ENCODE measurements around the gene FRAT1. TPM values are rescaled to one million over a fixed set of nuclear protein-coding genes. Genes with fewer than 3 reads are reported as not detected.
"Not testable (repeated sequence)": the region's sequence is repeated elsewhere in the genome, so short reads cannot be mapped to it uniquely, and the experiment has no call there.

FRAT1 gene
- total RNA-seq, 6 experiments from 2014 or later = 0.82 to 1.3 (median 1.1) TPM

DNA sequence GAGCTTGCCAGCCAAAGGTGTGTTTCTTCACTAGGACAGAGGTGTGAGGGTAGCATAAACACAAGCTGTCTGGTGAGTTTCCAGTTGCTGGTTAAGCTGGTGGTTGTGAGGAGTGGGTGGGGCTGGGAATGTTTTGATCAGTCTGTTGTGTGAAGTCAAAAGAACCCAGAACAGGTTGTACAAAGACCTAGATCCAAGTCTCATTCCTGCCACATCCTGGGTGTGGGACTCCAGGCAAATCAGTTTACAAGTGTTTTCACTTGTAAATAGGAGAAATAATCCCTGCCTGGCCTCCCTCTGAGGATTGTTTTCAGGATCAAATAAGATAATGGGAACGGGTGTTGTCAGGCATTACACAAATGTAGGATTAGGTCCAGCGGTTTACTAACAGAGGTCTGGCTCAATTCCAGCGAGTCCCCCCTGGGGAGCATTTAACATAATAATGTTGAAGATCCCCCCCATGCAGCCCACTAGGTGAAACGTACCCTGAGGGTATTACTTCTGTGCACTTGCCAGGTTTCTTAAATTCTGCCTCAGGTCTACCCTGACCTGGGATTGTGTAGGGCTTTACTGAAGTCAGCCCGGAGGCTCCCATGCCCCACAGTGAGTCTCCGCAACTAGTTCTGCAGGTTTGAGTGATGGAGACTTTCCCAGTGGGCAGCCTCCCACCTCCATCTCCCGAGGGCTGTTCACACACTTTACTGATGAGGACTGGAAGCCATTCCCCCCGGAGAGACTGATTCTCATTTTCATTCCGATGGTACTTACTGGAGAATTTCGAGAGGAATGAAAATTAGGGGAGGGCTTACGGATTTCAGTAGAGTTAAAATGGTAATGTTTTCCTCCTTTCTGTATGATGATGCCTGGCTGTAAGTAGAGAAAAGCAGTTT, 18.1 kb downstream of the FRAT1 start:
- no peak overlapping the region for H3K27ac Mint-ChIP-seq
- H3K27me3 Mint-ChIP-seq (ENCODE audit: insufficient read depth) = peaks cover 18% of the 10 kb centered on the region
- H3K9me3 Mint-ChIP-seq = no peaks in the 10 kb centered on the region
- no peaks in the 10 kb centered on the region for H3K36me3 Mint-ChIP-seq (ENCODE audit: low read depth)
- no peak for DNase-seq
- peak overlapping the region; percentile 46; the same call in 1 of the 2 replicates for H3K4me3 Mint-ChIP-seq
- peaks cover 28% of the 10 kb centered on the region for H3K4me1 Mint-ChIP-seq (ENCODE audit: low read depth)
- no peak for TF ChIP-seq CTCF (IDR thresholded peaks at IDR 0.05)

- Mint-ChIP-seq H3K36me3 (ENCODE audit: low read depth) (no peaks in the 10 kb centered on the region), H3K27ac (no peak overlapping the region), H3K27me3 (ENCODE audit: insufficient read depth) (peaks cover 21% of the 10 kb centered on the region)
Observed at GRCh38 chr10:97338041-97338440, 19.0 kb downstream of the FRAT1 start.

GRCh38 chr10:97341416-97341815, 22.3 kb downstream of the FRAT1 start:
- Mint-ChIP-seq H3K9me3 (no peaks in the 10 kb centered on the region), H3K36me3 (ENCODE audit: low read depth) (no peaks in the 10 kb centered on the region), H3K27me3 (ENCODE audit: insufficient read depth) (peaks cover 16% of the 10 kb centered on the region), H3K27ac (no peak overlapping the region), H3K4me3 (no peak overlapping the region), H3K4me1 (ENCODE audit: low read depth) (peaks cover 9% of the 10 kb centered on the region; the same call in 1 of the 2 replicates)
- DNase-seq = no peak
- no peak for TF ChIP-seq CTCF (IDR thresholded peaks at IDR 0.05)

More at GRCh38 chr10:97338041-97338440, 19.0 kb downstream of the FRAT1 start:
- no peak for DNase-seq
- Mint-ChIP-seq H3K9me3 (no peaks in the 10 kb centered on the region), H3K4me3 (no peak overlapping the region; the same call in 1 of the 2 replicates), H3K4me1 (ENCODE audit: low read depth) (peaks cover 19% of the 10 kb centered on the region)
- no peak for TF ChIP-seq CTCF (IDR thresholded peaks at IDR 0.05)

DNA sequence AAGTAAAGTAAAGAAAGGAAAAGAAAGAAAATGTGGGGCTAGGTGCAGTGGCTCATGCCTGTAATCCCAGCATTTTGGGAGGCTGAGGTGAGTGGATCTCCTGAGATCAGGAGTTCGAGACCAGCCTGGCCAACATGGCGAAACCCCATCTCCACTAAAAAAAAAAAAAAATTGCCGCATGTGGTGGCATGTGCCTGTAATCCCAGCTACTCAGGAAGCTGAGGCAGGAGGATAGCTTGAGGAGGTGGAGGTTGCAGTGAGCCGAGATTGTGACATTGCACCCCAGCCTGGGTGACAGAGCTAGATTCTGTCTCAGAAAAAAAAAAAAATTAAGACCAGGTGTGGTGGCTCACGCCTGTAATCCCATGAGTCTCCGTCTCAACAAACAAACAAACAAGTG, 24.6 kb downstream of the FRAT1 start:
- DNase-seq; H3K27ac Mint-ChIP-seq; H3K9me3 Mint-ChIP-seq; H3K4me1 Mint-ChIP-seq (ENCODE audit: low read depth); H3K4me3 Mint-ChIP-seq; H3K36me3 Mint-ChIP-seq (ENCODE audit: low read depth); H3K27me3 Mint-ChIP-seq (ENCODE audit: insufficient read depth): not testable (repeated sequence)

- no peak for TF ChIP-seq CTCF (IDR thresholded peaks at IDR 0.05)
- Mint-ChIP-seq H3K36me3 (ENCODE audit: low read depth) (peaks cover 5% of the 10 kb centered on the region; the same call in 1 of the 2 replicates), H3K9me3 (no peaks in the 10 kb centered on the region), H3K4me3 (no peak overlapping the region), H3K4me1 (ENCODE audit: low read depth) (no peaks in the 10 kb centered on the region; the same call in 1 of the 2 replicates), H3K27ac (no peak overlapping the region), H3K27me3 (ENCODE audit: insufficient read depth) (peaks cover 4% of the 10 kb centered on the region)
- no peak for DNase-seq
Observed at GRCh38 chr10:97347317-97347716, 28.2 kb downstream of the FRAT1 start.
